ENCODE data around the gene RLBP1.
A peak's percentile ranks its signal among the peaks of the same experiment; 100 is the strongest.

The RLBP1 gene

DNA sequence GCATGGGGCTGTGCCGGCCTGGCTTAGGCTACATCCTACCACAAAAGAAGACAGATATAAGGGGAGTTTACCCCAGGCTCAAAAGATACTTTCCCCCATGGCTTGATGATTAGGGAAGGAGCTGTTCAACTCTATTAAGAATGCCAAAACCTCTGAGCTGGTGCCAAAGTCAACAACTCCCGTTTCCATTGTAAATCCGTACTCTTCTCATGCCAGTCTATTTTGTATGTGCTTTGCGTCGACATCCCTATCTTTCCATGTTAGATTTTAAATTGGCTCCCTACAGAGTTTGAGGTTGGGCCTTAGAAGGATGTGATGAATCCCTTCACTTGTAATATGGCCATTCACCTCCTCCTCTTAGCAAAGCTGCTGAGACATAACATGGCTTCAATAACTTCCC, 46.9 kb downstream of the RLBP1 start:
- no peaks in the 10 kb centered on the region for H3K9me3 ChIP-seq (ENCODE audit: control insufficient read depth, insufficient read depth, low read depth, low read length)
- peak overlapping the region; percentile 24; the same call in 1 of the 2 replicates for H3K27ac ChIP-seq (ENCODE audit: extremely low read depth, low read depth, low read length)
- ChIA-PET POLR2A (interaction anchor here (0.6 kb wide), 2 partner anchors 226 to 263 kb away, joined by 4 to 6 read pairs; no protein-coding TSS in a partner anchor), CTCF (interaction anchor here (0.6 to 19.0 kb wide), 12 partner anchors 9 to 279 kb away, joined by 3 to 480 read pairs (median 4); partner anchors contain the start of gene HAPLN3)
- H3K36me3 ChIP-seq (ENCODE audit: control insufficient read depth in 2 of 2, insufficient read depth in 1 of 2, low read length in 2 of 2): peaks cover 7 to 25% of the 10 kb centered on the region in 2 experiments
- no peak overlapping the region for H3K4me3 ChIP-seq (ENCODE audit: low read depth, low read length)
- peaks cover 10% of the 10 kb centered on the region for H3K4me1 ChIP-seq (ENCODE audit: control insufficient read depth, insufficient read depth, low read length)
- TF ChIP-seq ZNF157 (tag by site-specific recombination; IDR thresholded peaks at IDR 0.05): no peak
- TF ChIP-seq MYNN (tag by site-specific recombination; IDR thresholded peaks at IDR 0.05; ENCODE audit: borderline replicate concordance): no peak
- TF ChIP-seq ZNF221 (tag by site-specific recombination; IDR thresholded peaks at IDR 0.05; ENCODE audit: borderline replicate concordance): no peak
- TF ChIP-seq ZNF302 (tag by site-specific recombination; IDR thresholded peaks at IDR 0.05; ENCODE audit: low read depth): no peak
- TF ChIP-seq, protein P1, sequence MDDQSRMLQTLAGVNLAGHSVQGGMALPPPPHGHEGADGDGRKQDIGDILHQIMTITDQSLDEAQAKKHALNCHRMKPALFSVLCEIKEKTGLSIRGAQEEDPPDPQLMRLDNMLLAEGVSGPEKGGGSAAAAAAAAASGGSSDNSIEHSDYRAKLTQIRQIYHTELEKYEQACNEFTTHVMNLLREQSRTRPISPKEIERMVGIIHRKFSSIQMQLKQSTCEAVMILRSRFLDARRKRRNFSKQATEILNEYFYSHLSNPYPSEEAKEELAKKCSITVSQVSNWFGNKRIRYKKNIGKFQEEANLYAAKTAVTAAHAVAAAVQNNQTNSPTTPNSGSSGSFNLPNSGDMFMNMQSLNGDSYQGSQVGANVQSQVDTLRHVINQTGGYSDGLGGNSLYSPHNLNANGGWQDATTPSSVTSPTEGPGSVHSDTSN (CRISPR knock-in tag; IDR thresholded peaks at IDR 0.05): no peak
- TF ChIP-seq, protein P2, sequence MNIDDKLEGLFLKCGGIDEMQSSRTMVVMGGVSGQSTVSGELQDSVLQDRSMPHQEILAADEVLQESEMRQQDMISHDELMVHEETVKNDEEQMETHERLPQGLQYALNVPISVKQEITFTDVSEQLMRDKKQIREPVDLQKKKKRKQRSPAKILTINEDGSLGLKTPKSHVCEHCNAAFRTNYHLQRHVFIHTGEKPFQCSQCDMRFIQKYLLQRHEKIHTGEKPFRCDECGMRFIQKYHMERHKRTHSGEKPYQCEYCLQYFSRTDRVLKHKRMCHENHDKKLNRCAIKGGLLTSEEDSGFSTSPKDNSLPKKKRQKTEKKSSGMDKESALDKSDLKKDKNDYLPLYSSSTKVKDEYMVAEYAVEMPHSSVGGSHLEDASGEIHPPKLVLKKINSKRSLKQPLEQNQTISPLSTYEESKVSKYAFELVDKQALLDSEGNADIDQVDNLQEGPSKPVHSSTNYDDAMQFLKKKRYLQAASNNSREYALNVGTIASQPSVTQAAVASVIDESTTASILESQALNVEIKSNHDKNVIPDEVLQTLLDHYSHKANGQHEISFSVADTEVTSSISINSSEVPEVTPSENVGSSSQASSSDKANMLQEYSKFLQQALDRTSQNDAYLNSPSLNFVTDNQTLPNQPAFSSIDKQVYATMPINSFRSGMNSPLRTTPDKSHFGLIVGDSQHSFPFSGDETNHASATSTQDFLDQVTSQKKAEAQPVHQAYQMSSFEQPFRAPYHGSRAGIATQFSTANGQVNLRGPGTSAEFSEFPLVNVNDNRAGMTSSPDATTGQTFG (tag by site-specific recombination; IDR thresholded peaks at IDR 0.05; ENCODE audit: borderline replicate concordance): no peak
- no peak for TF ChIP-seq ZNF521 (tag by site-specific recombination; IDR thresholded peaks at IDR 0.05)
- no peak for TF ChIP-seq ZNF274 (IDR thresholded peaks at IDR 0.05; ENCODE audit: low read length)
- TF ChIP-seq ZNF274 (tag by site-specific recombination; IDR thresholded peaks at IDR 0.05; ENCODE audit: borderline replicate concordance): no peak
- no peak for TF ChIP-seq ZNF473 (tag by site-specific recombination; IDR thresholded peaks at IDR 0.05)
- TF ChIP-seq, protein P3, sequence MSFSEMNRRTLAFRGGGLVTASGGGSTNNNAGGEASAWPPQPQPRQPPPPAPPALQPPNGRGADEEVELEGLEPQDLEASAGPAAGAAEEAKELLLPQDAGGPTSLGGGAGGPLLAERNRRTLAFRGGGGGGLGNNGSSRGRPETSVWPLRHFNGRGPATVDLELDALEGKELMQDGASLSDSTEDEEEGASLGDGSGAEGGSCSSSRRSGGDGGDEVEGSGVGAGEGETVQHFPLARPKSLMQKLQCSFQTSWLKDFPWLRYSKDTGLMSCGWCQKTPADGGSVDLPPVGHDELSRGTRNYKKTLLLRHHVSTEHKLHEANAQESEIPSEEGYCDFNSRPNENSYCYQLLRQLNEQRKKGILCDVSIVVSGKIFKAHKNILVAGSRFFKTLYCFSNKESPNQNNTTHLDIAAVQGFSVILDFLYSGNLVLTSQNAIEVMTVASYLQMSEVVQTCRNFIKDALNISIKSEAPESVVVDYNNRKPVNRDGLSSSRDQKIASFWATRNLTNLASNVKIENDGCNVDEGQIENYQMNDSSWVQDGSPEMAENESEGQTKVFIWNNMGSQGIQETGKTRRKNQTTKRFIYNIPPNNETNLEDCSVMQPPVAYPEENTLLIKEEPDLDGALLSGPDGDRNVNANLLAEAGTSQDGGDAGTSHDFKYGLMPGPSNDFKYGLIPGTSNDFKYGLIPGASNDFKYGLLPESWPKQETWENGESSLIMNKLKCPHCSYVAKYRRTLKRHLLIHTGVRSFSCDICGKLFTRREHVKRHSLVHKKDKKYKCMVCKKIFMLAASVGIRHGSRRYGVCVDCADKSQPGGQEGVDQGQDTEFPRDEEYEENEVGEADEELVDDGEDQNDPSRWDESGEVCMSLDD (tag by site-specific recombination; IDR thresholded peaks at IDR 0.05): no peak
- TF ChIP-seq, protein P4, sequence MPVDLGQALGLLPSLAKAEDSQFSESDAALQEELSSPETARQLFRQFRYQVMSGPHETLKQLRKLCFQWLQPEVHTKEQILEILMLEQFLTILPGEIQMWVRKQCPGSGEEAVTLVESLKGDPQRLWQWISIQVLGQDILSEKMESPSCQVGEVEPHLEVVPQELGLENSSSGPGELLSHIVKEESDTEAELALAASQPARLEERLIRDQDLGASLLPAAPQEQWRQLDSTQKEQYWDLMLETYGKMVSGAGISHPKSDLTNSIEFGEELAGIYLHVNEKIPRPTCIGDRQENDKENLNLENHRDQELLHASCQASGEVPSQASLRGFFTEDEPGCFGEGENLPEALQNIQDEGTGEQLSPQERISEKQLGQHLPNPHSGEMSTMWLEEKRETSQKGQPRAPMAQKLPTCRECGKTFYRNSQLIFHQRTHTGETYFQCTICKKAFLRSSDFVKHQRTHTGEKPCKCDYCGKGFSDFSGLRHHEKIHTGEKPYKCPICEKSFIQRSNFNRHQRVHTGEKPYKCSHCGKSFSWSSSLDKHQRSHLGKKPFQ (tag by site-specific recombination; IDR thresholded peaks at IDR 0.05): no peak
- TF ChIP-seq, protein P5, sequence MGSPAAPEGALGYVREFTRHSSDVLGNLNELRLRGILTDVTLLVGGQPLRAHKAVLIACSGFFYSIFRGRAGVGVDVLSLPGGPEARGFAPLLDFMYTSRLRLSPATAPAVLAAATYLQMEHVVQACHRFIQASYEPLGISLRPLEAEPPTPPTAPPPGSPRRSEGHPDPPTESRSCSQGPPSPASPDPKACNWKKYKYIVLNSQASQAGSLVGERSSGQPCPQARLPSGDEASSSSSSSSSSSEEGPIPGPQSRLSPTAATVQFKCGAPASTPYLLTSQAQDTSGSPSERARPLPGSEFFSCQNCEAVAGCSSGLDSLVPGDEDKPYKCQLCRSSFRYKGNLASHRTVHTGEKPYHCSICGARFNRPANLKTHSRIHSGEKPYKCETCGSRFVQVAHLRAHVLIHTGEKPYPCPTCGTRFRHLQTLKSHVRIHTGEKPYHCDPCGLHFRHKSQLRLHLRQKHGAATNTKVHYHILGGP (tag by site-specific recombination; IDR thresholded peaks at IDR 0.05): no peak
- no peak for TF ChIP-seq BCL11A (tag by site-specific recombination; IDR thresholded peaks at IDR 0.05; ENCODE audit: low read depth)
- no peak for TF ChIP-seq ZNF184 (tag by site-specific recombination; IDR thresholded peaks at IDR 0.05)
- no peak for TF ChIP-seq ZNF311 (tag by site-specific recombination; IDR thresholded peaks at IDR 0.05; ENCODE audit: borderline replicate concordance)
- TF ChIP-seq, protein P6, sequence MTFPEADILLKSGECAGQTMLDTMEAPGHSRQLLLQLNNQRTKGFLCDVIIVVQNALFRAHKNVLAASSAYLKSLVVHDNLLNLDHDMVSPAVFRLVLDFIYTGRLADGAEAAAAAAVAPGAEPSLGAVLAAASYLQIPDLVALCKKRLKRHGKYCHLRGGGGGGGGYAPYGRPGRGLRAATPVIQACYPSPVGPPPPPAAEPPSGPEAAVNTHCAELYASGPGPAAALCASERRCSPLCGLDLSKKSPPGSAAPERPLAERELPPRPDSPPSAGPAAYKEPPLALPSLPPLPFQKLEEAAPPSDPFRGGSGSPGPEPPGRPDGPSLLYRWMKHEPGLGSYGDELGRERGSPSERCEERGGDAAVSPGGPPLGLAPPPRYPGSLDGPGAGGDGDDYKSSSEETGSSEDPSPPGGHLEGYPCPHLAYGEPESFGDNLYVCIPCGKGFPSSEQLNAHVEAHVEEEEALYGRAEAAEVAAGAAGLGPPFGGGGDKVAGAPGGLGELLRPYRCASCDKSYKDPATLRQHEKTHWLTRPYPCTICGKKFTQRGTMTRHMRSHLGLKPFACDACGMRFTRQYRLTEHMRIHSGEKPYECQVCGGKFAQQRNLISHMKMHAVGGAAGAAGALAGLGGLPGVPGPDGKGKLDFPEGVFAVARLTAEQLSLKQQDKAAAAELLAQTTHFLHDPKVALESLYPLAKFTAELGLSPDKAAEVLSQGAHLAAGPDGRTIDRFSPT (tag by site-specific recombination; IDR thresholded peaks at IDR 0.05): no peak
- TF ChIP-seq ZNF600 (tag by site-specific recombination; IDR thresholded peaks at IDR 0.05): peak; percentile 70; the same call in 1 of the 2 replicates
- no peak for TF ChIP-seq ZNF37A (tag by site-specific recombination; IDR thresholded peaks at IDR 0.05)
- no peak for TF ChIP-seq ZFP69B (tag by site-specific recombination; IDR thresholded peaks at IDR 0.05)
- TF ChIP-seq, protein P7, sequence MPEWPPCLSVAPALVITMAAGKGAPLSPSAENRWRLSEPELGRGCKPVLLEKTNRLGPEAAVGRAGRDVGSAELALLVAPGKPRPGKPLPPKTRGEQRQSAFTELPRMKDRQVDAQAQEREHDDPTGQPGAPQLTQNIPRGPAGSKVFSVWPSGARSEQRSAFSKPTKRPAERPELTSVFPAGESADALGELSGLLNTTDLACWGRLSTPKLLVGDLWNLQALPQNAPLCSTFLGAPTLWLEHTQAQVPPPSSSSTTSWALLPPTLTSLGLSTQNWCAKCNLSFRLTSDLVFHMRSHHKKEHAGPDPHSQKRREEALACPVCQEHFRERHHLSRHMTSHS (tag by site-specific recombination; IDR thresholded peaks at IDR 0.05): no peak
- TF ChIP-seq ZNF223 (tag by site-specific recombination; IDR thresholded peaks at IDR 0.05): no peak
- TF ChIP-seq MZF1 (tag by site-specific recombination; IDR thresholded peaks at IDR 0.05; ENCODE audit: borderline replicate concordance): peak; percentile 75
- TF ChIP-seq SCRT1 (tag by site-specific recombination; IDR thresholded peaks at IDR 0.05; ENCODE audit: borderline replicate concordance): no peak
- no peak for TF ChIP-seq EGR2 (tag by site-specific recombination; IDR thresholded peaks at IDR 0.05; ENCODE audit: low read depth)
- no peak for TF ChIP-seq ZNF585B (tag by site-specific recombination; IDR thresholded peaks at IDR 0.05)

Measured in HEK293 (cell line).